NCI-H2227 (cell line): Measurements from ENCODE around the gene MAVS.
"Not testable (repeated sequence)": the region's sequence is repeated elsewhere in the genome, so short reads cannot be mapped to it uniquely, and the experiment has no call there.

Experiments used
- DNase-seq: peaks from one replicate; lab custom pipeline; 2025; ENCODE audit not compliant: unreplicated experiment; lab: John Stamatoyannopoulos, UW

The MAVS gene

GRCh38 chr20:3847429-3847940, 851 bp downstream of the MAVS start:
- peak; percentile 20 for DNase-seq

DNA sequence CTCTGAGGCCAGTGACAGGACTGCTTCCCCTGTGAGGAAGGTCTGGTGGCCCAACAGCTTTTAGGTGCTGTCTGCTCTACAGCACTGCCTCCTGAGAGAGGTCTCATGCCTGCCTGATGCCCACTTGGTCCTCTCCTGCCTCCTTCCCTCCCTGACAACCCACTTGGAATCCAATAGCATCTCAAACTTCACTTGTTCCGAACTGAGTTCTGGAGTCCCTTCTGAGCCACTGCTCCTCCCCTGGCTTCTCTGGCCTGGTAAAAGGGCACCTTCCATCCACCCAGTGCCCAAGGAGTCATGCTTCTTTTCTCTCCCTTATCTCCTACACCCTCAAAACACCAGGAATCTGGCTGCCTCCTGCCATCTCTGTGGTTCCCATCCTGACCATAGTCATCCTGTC, 1.9 kb downstream of the MAVS start:
- DNase-seq = no peak

GRCh38 chr20:3854462-3854871, 7.8 kb downstream of the MAVS start:
- no peak for DNase-seq

- no peak for DNase-seq
Observed at GRCh38 chr20:3857405-3857804, 10.8 kb downstream of the MAVS start.

DNA sequence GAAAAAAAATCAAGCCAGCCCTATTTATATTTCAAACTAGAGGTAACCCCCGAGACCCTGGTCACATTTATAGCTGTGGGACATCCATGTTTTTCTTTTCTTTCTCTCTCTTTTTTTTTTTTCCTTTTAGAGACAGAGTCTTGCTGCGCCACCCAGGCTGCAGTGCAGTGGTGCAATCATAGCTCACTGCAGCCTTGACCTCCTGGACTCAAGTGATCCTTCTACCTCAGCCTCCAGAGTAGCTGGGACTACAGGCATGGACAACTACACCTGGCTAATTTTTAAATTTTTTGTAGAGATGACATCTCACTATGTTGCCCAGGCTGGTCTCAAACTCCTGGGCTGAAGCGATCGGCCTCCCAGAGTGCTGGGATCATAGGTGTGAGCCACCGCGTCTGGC, 12.1 kb downstream of the MAVS start:
- no peak for DNase-seq

- no peak for DNase-seq
Observed at GRCh38 chr20:3861191-3861590, 14.6 kb downstream of the MAVS start.

GRCh38 chr20:3862333-3862732, 15.7 kb downstream of the MAVS start:
- DNase-seq = no peak

DNA sequence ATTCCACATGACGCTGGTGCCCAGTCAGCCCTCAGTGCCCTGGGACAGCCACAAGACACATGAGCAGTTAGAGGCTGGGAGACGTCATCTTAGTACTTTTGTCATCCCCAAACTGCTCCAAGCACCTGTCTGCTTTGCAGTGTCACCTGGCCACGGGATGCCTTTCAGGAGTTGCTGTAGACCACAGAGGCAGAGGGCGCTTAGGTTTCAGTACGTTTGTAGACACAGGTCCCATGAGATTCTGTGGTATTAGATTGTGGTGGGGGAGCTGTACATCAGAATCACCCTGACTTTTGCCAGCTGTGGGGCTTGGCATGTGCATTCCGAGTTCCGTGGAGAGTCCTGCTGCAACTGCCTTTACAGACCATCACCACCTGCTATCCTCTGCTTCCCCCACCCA, 16.7 kb downstream of the MAVS start:
- DNase-seq = no peak

DNA sequence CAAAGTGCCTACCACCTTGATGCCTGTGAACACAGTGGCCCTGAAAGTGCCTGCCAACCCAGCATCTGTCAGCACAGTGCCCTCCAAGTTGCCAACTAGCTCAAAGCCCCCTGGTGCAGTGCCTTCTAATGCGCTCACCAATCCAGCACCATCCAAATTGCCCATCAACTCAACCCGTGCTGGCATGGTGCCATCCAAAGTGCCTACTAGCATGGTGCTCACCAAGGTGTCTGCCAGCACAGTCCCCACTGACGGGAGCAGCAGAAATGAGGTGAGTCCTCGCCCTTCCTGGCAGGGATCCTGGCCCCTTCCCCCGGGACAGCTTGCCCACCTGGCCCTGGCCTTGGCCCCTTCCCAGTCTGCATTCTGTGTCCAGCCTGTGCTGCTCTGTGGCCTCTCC, 17.9 kb downstream of the MAVS start:
- no peak for DNase-seq

DNA sequence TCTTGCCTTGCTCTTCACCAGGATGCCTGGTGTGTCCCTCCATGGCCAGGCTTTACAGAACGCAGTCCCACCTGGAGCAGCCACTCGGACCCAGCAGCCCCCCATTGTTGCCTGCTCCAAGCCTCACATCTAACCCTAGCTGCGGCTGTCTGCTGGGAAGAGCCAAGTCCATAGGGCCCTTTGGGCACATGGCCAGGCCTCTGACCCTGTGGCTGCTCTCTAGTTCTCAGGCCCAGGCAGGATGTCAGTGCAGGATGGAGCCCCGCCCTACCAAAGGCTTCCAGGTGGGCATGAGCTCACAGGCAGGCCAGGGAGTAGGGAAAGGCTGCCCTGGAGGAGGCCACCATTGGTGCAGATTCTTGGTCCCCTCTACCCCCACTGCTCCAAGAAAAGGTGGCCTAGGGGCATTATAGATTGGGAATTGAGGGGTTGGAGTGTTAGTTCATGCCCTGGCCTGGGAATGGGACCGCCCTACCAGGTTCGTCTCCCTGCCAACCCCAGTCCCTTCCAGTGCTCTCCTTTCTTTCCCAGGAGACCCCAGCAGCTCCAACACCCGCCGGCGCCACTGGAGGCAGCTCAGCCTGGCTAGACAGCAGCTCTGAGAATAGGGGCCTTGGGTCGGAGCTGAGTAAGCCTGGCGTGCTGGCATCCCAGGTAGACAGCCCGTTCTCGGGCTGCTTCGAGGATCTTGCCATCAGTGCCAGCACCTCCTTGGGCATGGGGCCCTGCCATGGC, 18.7 kb downstream of the MAVS start:
- no peak for DNase-seq

- DNase-seq = no peak
Observed at GRCh38 chr20:3865887-3866407, 19.3 kb downstream of the MAVS start.

DNA sequence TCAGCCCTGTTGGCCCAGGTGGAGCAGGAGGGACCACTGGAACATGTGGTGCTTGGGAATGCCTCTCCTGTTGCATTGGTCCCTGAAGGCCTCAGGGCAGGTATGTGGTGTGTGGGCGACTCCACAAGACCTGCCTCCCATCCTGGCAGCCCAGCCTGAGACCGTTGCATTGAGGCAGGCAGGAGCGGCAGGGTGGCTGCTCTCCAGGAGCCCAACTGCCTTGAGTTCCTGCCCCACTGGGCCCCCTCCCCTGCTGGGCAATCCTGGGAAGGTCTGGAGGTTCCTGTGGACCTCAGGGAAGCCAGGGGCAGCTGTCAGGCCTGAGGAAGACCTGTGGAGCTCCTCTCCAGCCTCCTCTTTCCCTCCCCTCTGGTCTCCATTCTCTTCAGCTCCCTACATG, 19.8 kb downstream of the MAVS start:
- DNase-seq = no peak

- no peak for DNase-seq
Observed at GRCh38 chr20:3867802-3868201, 21.2 kb downstream of the MAVS start.

GRCh38 chr20:3869839-3870634, 23.4 kb downstream of the MAVS start:
- DNase-seq = no peak

DNA sequence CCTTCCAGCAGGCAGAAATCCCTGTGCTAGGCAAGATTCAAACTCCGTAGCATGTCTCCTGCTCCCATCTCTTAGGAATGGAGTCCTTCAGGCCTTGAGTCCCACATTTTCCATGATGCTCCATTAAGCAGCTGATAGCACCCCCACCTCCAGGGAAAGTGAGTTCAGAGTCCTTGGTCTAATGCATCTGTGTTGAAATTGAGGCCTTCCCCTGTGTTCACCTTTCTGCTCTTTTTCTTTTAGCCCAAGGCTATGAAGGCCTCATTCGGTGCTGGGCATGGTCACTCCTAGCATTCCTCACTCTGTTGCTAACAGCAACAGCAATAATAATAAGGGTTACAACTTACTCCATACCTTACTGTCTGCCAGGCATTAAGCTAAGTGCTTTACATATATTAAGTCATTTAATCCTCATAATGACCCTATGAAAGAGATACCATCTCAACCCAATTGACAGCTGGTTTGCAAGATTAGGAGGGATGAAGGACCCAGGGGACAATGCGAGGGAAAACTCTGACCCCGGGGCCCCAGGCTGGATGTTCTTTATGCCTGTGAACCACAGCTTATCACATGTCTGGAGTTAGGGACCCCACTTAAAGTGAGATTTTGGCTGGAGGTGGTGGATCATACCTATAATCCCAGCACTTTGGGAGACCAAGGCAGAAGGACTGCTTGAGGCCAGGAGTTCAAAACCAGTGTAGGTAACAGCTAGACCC, 25.1 kb downstream of the MAVS start:
- no peak for DNase-seq

- DNase-seq = no peak
Observed at GRCh38 chr20:3873507-3873906, 26.9 kb downstream of the MAVS start.

DNA sequence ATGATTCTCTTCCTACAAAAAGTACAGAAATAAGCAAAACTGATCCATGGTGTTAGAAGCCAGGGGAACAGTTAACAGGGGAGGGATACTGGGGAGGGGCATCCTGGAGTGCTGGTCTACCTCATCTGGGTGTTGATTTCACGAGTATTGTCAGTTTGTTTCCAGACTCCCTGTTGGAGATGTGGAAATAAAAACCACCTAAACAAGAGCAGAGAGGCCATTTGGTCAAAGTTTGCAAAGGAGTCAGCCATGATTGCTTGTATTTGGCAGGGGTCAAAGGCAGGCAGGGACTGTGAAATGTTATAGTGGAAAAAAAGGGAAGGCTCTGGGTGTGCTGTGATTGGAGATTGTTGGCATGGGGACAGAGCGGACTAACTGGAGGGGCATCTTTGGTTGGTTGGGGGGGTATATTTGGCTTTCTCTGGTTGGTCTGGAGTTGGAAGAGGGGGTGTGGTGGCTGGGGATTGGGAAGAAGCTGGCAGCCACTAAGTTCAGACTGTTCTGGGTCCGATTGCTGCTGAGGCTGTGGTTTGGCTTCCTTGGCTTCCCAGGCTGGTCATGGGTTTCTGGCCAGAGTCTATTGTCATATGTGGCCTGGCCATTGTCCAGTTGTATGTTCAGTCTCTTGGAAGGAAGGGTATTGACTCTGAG, 27.7 kb downstream of the MAVS start:
- no peak for DNase-seq

DNA sequence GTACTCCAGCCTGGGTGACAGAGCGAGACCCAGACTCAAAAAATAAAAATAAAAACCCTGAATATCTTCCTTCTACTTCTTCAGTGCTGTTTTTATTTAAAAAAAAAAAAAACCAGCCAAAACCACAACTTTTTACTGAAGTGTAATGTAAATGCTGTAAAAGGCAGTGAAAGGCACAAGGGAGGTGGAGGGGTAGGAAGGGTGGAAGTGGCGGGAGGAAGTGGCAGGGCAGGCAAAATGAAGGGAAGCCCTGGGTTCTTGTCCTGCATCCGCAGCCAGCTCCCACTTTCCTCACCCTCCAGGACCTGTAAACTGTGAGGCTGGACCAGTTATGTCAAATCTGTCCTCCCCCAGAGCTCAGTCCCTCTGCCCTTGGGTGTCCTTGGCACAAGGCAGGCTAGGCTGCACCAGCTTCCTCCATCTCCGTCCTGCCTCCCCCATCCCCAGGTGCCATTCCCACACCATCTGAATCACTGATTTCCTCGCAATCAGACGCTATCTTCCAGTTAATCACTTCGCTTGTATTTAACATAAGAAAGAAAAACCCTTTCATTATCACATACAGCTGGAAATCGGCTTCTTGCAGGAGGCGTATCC, 28.8 kb downstream of the MAVS start:
- DNase-seq = peak; percentile 78

DNA sequence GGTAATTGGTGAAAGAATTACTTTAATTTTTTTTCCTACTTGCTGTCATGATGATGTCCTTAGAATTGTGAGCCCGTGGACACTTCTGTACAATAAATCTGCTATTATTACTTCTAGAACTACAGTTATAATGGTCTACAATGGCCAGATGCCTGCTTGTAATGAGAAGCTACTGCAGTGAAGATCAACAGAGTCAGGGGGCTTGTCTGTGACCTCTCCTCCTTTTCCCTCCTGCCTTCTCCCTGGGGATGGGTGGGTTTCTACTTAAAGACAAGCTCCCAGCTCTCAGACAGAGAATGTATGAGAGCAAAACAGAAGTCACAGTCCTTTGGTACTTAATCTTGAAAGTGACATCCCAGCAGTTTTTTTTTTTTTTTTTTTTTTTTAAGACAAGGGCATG, 29.4 kb downstream of the MAVS start:
- DNase-seq = peak; percentile 78

- peak; percentile 82 for DNase-seq
Observed at GRCh38 chr20:3876676-3877075, 30.0 kb downstream of the MAVS start.

- DNase-seq = not testable (repeated sequence)
Observed at GRCh38 chr20:3878921-3879274, 32.3 kb downstream of the MAVS start.
